H1 (cell line): ENCODE data around the gene TMEM212. TPM values are rescaled to one million over a fixed set of nuclear protein-coding genes. Genes with fewer than 3 reads are reported as not detected.

Source experiments
- CHD7 ChIP-seq: fragments of 300-600 bp; sonication (generic); IDR thresholded peaks from 2 replicates; pipeline ENCODE4 v1.7.1; 2012; ENCODE audit warnings: low read length, moderate library complexity, mild to moderate bottlenecking, inconsistent platforms; ENCODE audit not compliant: insufficient replicate concordance
- POLR2A ChIP-seq, 2 experiments: IDR thresholded peaks; 1 replicate in 1 of 2; 2 replicates in 1 of 2; pipeline ENCODE4 v1.6.1; 2011; ENCODE audit warnings: low read depth in 2 of 2, low read length in 2 of 2, mild to moderate bottlenecking in 2 of 2; ENCODE audit errors: control extremely low read depth in 1 of 2
- polyA plus RNA-seq, 7 experiments: library from polyadenylated mRNA; depleted of rRNA in 3 of 7; stranded (reverse) in 5 of 7; unstranded in 2 of 7; fragments of >200 nt in 5 of 7; fragments of 200-250 nt in 2 of 7; gene quantifications; 1 replicate in 5 of 7; 2 replicates in 1 of 7; 4 replicates in 1 of 7; pipeline versions ENCODE4 v1.2.1 to v1.2.3, GENCODE V29; 2011 to 2013; ENCODE audit warnings: missing spikeins in 2 of 7, mixed read lengths in 2 of 7
- total RNA-seq: library from RNA; stranded (reverse); fragmentation: NEBNext Ultra II Directional; extraction: Animal tissue kit (Norgen Biotek cat#: 25700); gene quantifications from 2 replicates; pipeline ENCODE4 v1.2.1, GENCODE V29; 2021

Gene TMEM212
- total and polyA plus RNA-seq, 2 of the 8 experiments (the other 6 are each of a cell fraction or from before 2014, with no cell fraction given), result not detected

- TF ChIP-seq CHD7 (no peak), POLR2A (IDR thresholded peaks at IDR 0.05; ENCODE audit: control extremely low read depth in 1 of 2, low read depth in 2 of 2, low read length in 2 of 2) (no peak)
Observed at GRCh38 chr3:171908731-171909130, 65.6 kb downstream of the TMEM212 start (continued).
